Astrocyte (in vitro differentiated cells and primary cell): Measurements from ENCODE around the gene PIBF1.

Source experiments
- CTCF ChIP-seq: IDR thresholded peaks from 2 replicates; pipeline ENCODE4 v1.5.1; 2011; ENCODE audit warnings: low read depth, mild to moderate bottlenecking, inconsistent platforms, low read length, moderate library complexity; ENCODE audit not compliant: insufficient read depth
- EZH2 ChIP-seq: IDR thresholded peaks from 2 replicates; pipeline ENCODE4 v1.6.1; 2012; ENCODE audit warnings: mild to moderate bottlenecking, low read length, inconsistent platforms; ENCODE audit not compliant: insufficient read depth

- no peak for TF ChIP-seq CTCF
- no peak for TF ChIP-seq EZH2
Measured at GRCh38 chr13:73058432-73058735, 276.5 kb downstream of the PIBF1 start.
